Measurements from ENCODE around the gene PDGFC. TPM values are rescaled to one million over a fixed set of nuclear protein-coding genes. Genes with fewer than 3 reads are reported as not detected.

PDGFC gene
- total and polyA plus RNA-seq, 2 of the 13 experiments (the other 11 are each of a cell fraction or from before 2014, with no cell fraction given): 4.6 to 9.1 TPM

DNA sequence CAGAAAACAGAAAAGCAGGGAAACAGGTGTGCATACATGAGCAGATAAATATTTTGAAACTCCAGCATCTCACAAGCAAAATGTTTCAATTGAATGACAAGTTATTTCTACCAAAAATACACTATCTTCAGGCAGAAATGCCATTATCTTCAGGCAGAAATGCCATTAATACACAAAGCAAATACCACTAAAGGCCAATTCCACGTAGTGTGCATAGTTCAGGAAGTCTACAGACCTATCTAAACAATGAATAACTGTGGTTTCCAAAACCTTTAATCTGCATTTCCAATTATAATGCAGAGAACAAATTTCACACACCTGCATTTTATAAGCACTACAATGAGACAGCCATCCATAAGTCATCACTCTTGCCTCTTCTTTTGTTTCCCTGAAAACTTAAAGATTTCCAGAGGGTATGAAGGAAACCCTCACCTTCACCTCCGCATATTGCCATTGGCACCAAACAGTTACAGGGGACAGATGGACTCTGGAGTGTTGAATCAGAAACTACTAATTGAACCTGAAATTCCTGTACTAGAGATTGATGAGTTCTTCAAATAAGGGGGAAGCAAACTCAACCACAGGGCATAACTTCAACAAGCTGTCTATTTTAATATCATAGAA is 179.0 kb downstream of the PDGFC start (continued):
- TF ChIP-seq, protein P1, sequence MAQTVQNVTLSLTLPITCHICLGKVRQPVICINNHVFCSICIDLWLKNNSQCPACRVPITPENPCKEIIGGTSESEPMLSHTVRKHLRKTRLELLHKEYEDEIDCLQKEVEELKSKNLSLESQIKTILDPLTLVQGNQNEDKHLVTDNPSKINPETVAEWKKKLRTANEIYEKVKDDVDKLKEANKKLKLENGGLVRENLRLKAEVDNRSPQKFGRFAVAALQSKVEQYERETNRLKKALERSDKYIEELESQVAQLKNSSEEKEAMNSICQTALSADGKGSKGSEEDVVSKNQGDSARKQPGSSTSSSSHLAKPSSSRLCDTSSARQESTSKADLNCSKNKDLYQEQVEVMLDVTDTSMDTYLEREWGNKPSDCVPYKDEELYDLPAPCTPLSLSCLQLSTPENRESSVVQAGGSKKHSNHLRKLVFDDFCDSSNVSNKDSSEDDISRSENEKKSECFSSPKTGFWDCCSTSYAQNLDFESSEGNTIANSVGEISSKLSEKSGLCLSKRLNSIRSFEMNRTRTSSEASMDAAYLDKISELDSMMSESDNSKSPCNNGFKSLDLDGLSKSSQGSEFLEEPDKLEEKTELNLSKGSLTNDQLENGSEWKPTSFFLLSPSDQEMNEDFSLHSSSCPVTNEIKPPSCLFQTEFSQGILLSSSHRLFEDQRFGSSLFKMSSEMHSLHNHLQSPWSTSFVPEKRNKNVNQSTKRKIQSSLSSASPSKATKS (CRISPR knock-in tag; IDR thresholded peaks at IDR 0.05): no peak
- TF ChIP-seq, protein P2, sequence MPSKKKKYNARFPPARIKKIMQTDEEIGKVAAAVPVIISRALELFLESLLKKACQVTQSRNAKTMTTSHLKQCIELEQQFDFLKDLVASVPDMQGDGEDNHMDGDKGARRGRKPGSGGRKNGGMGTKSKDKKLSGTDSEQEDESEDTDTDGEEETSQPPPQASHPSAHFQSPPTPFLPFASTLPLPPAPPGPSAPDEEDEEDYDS (CRISPR knock-in tag; IDR thresholded peaks at IDR 0.05): no peak
- TF ChIP-seq RAD21 (CRISPR knock-in tag; IDR thresholded peaks at IDR 0.05) (no peak), KMT2A (CRISPR knock-in tag; IDR thresholded peaks at IDR 0.05) (no peak), MIXL1 (CRISPR knock-in tag; IDR thresholded peaks at IDR 0.05) (peak; percentile 32; the same call in 1 of the 2 replicates), NFE2 (CRISPR knock-in tag; IDR thresholded peaks at IDR 0.05) (no peak), NFIC (IDR thresholded peaks at IDR 0.05; ENCODE audit: low read length) (peak; percentile 35; the same call in 1 of the 2 replicates), ZNF543 (CRISPR knock-in tag; IDR thresholded peaks at IDR 0.05) (no peak), CREM (IDR thresholded peaks at IDR 0.05) (no peak), CREM (CRISPR knock-in tag; IDR thresholded peaks at IDR 0.05) (no peak), ZNF205 (CRISPR knock-in tag; IDR thresholded peaks at IDR 0.05) (no peak), BHLHE40 (IDR thresholded peaks at IDR 0.05; ENCODE audit: low read length) (no peak), GLI4 (CRISPR knock-in tag; IDR thresholded peaks at IDR 0.05; ENCODE audit: borderline replicate concordance) (no peak), PHF5A (CRISPR knock-in tag; IDR thresholded peaks at IDR 0.05; ENCODE audit: low read depth, unreplicated experiment) (no peak), ZKSCAN5 (CRISPR knock-in tag; IDR thresholded peaks at IDR 0.05) (no peak), SOX13 (IDR thresholded peaks at IDR 0.05) (no peak), SOX13 (CRISPR knock-in tag; conservative IDR thresholded peaks at IDR 0.05 in 1 of 2, IDR thresholded peaks at IDR 0.05 in 1 of 2) (peak in 1 of 2 experiments; percentile 70; a peak in 2 of 4 replicates), DNMT3B (CRISPR knock-in tag; conservative IDR thresholded peaks at IDR 0.05) (no peak), ZNF567 (CRISPR knock-in tag; IDR thresholded peaks at IDR 0.05; ENCODE audit: borderline replicate concordance) (no peak), CREB1 (IDR thresholded peaks at IDR 0.05) (no peak), CREB1 (CRISPR knock-in tag; IDR thresholded peaks at IDR 0.05) (peak; percentile 26; the same call in 1 of the 2 replicates), ZNF350 (CRISPR knock-in tag; IDR thresholded peaks at IDR 0.05; ENCODE audit: borderline replicate concordance, low read depth) (no peak), HNF4A (CRISPR knock-in tag; IDR thresholded peaks at IDR 0.05) (peak; percentile 51), DPF2 (CRISPR knock-in tag; IDR thresholded peaks at IDR 0.05; ENCODE audit: borderline replicate concordance, low read depth) (0 out of 2 replicates have a peak, but pooled peaks have one; percentile 23), ZBTB3 (CRISPR knock-in tag; IDR thresholded peaks at IDR 0.05; ENCODE audit: borderline replicate concordance, low read depth) (no peak)
- TF ChIP-seq, protein P3, sequence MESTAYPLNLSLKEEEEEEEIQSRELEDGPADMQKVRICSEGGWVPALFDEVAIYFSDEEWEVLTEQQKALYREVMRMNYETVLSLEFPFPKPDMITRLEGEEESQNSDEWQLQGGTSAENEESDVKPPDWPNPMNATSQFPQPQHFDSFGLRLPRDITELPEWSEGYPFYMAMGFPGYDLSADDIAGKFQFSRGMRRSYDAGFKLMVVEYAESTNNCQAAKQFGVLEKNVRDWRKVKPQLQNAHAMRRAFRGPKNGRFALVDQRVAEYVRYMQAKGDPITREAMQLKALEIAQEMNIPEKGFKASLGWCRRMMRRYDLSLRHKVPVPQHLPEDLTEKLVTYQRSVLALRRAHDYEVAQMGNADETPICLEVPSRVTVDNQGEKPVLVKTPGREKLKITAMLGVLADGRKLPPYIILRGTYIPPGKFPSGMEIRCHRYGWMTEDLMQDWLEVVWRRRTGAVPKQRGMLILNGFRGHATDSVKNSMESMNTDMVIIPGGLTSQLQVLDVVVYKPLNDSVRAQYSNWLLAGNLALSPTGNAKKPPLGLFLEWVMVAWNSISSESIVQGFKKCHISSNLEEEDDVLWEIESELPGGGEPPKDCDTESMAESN (CRISPR knock-in tag; conservative IDR thresholded peaks at IDR 0.05): no peak
- TF ChIP-seq, protein P4, sequence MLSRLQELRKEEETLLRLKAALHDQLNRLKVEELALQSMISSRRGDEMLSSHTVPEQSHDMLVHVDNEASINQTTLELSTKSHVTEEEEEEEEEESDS (CRISPR knock-in tag; IDR thresholded peaks at IDR 0.05; ENCODE audit: borderline replicate concordance): no peak
- TF ChIP-seq, protein P5, sequence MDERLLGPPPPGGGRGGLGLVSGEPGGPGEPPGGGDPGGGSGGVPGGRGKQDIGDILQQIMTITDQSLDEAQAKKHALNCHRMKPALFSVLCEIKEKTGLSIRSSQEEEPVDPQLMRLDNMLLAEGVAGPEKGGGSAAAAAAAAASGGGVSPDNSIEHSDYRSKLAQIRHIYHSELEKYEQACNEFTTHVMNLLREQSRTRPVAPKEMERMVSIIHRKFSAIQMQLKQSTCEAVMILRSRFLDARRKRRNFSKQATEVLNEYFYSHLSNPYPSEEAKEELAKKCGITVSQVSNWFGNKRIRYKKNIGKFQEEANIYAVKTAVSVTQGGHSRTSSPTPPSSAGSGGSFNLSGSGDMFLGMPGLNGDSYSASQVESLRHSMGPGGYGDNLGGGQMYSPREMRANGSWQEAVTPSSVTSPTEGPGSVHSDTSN (CRISPR knock-in tag; IDR thresholded peaks at IDR 0.05): no peak

Data from HepG2 (cell line).